ENCODE results near the gene ASCC2.

- TF ChIP-seq REST (IDR thresholded peaks at IDR 0.05): no peak
- TF ChIP-seq EGR1 (IDR thresholded peaks at IDR 0.05; ENCODE audit: low read depth in 2 of 2): no peak
- TF ChIP-seq RXRA (IDR thresholded peaks at IDR 0.05): no peak
- no peak for TF ChIP-seq TAF1 (conservative IDR thresholded peaks at IDR 0.05)
- no peak for TF ChIP-seq CTCF (IDR thresholded peaks at IDR 0.05; ENCODE audit: low read depth, low read length, missing input control)
- no peak for TF ChIP-seq GABPA (IDR thresholded peaks at IDR 0.05 in 1 of 2, conservative IDR thresholded peaks at IDR 0.05 in 1 of 2)
- TF ChIP-seq JUND (IDR thresholded peaks at IDR 0.05): no peak
- no peak for TF ChIP-seq ATF3 (IDR thresholded peaks at IDR 0.05)
- TF ChIP-seq RAD21 (IDR thresholded peaks at IDR 0.05): no peak
- no peak for TF ChIP-seq MAX (IDR thresholded peaks at IDR 0.05)
These were observed 34.9 kb downstream of the ASCC2 start for GRCh38 chr22:29803190-29803589.
